ENCODE measurements around the gene AP3B1. TPM values are rescaled to one million over a fixed set of nuclear protein-coding genes. Genes with fewer than 3 reads are reported as not detected.

The AP3B1 gene
- total and polyA plus RNA-seq, 2 donors (not counting 1 experiment from before 2014, with no cell fraction given), result 50.5 to 66.9 TPM

- H4K20me1 ChIP-seq (ENCODE audit: control insufficient read depth, extremely low read depth, insufficient read depth, low read length), result no peaks in the 10 kb centered on the region
- DNase-seq (ENCODE audit: low read depth in 2 of 2), result no peak
- no peak overlapping the region for H3K4me2 ChIP-seq (ENCODE audit: extremely low read depth, insufficient read depth, low read length)
- no peaks in the 10 kb centered on the region for H3K27me3 ChIP-seq (ENCODE audit: control insufficient read depth, insufficient read depth, low read length)
- TF ChIP-seq CTCF (conservative IDR thresholded peaks at IDR 0.05 in 1 of 2, IDR thresholded peaks at IDR 0.05 in 1 of 2; ENCODE audit: low read depth in 1 of 2, low read length in 2 of 2) (no peak), EZH2 (IDR thresholded peaks at IDR 0.05; ENCODE audit: low read length, missing control alignments) (no peak)
- no peak overlapping the region for H3K4me3 ChIP-seq (replicated peaks in 1 of 4; ENCODE audit: control extremely low read depth in 1 of 4, insufficient read depth in 1 of 4, low read depth in 3 of 4, low read length in 4 of 4)
- H3K9ac ChIP-seq (ENCODE audit: insufficient read depth, low read length), result no peak overlapping the region
- H3K36me3 ChIP-seq (ENCODE audit: control insufficient read depth, insufficient read depth, low read length), result no peaks in the 10 kb centered on the region
- no peaks in the 10 kb centered on the region for H3K79me2 ChIP-seq (ENCODE audit: control insufficient read depth, insufficient read depth, low read length)
- H2AFZ ChIP-seq (ENCODE audit: low read length), result no peak overlapping the region
- H3K27ac ChIP-seq (ENCODE audit: insufficient read depth, low read length), result no peak overlapping the region
- H3K4me1 ChIP-seq (ENCODE audit: control insufficient read depth, extremely low read depth, insufficient read depth, low read length), result no peaks in the 10 kb centered on the region
- no peaks in the 10 kb centered on the region for H3K9me3 ChIP-seq (ENCODE audit: control insufficient read depth, insufficient read depth, low read depth, low read length)
Observed at GRCh38 chr5:77995793-77996409, 298.6 kb downstream of the AP3B1 start.

GRCh38 chr5:77994943-77995342 is 299.6 kb downstream of the AP3B1 start:
- H2AFZ ChIP-seq (ENCODE audit: low read length), result no peak overlapping the region
- H3K9me3 ChIP-seq (ENCODE audit: control insufficient read depth, insufficient read depth, low read depth, low read length), result no peaks in the 10 kb centered on the region
- no peaks in the 10 kb centered on the region for H3K36me3 ChIP-seq (ENCODE audit: control insufficient read depth, insufficient read depth, low read length)
- TF ChIP-seq CTCF (conservative IDR thresholded peaks at IDR 0.05 in 1 of 2, IDR thresholded peaks at IDR 0.05 in 1 of 2; ENCODE audit: low read depth in 1 of 2, low read length in 2 of 2) (no peak), EZH2 (IDR thresholded peaks at IDR 0.05; ENCODE audit: low read length, missing control alignments) (no peak)
- no peak overlapping the region for H3K4me3 ChIP-seq (replicated peaks in 1 of 4; ENCODE audit: control extremely low read depth in 1 of 4, insufficient read depth in 1 of 4, low read depth in 3 of 4, low read length in 4 of 4)
- H3K27me3 ChIP-seq (ENCODE audit: control insufficient read depth, insufficient read depth, low read length), result no peaks in the 10 kb centered on the region
- no peaks in the 10 kb centered on the region for H3K79me2 ChIP-seq (ENCODE audit: control insufficient read depth, insufficient read depth, low read length)
- no peak for DNase-seq (ENCODE audit: low read depth in 2 of 2)
- H3K4me1 ChIP-seq (ENCODE audit: control insufficient read depth, extremely low read depth, insufficient read depth, low read length), result no peaks in the 10 kb centered on the region
- no peak overlapping the region for H3K27ac ChIP-seq (ENCODE audit: insufficient read depth, low read length)
- no peak overlapping the region for H3K9ac ChIP-seq (ENCODE audit: insufficient read depth, low read length)
- no peak overlapping the region for H3K4me2 ChIP-seq (ENCODE audit: extremely low read depth, insufficient read depth, low read length)
- no peaks in the 10 kb centered on the region for H4K20me1 ChIP-seq (ENCODE audit: control insufficient read depth, extremely low read depth, insufficient read depth, low read length)

DNA sequence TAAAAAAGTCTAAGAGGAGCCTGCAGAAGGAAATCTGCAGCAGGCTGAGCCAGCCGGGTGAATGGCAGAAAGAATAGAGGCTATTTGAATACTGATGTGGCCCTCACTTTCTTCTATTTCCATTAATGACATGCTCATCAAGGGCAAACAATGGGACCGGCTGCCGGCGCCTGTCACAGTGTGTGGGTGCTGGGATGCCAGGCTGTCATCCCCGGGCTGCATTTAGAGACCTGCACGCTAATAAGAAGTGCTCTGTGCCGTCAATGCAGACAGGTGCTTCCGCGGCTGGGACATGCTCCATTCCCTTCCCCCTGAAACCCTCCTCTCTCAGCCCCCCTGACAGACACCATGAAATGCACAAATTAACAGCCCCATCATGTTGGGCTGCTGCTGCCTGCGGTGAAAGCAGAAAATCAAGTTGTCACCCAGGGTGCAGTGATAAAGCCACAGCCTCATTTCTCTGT is 300.6 kb downstream of the AP3B1 start:
- Histone ChIP-seq H2AFZ (ENCODE audit: low read length) (no peak overlapping the region), H3K79me2 (ENCODE audit: control insufficient read depth, insufficient read depth, low read length) (no peaks in the 10 kb centered on the region), H3K9me3 (ENCODE audit: control insufficient read depth, insufficient read depth, low read depth, low read length) (no peaks in the 10 kb centered on the region), H3K9ac (ENCODE audit: insufficient read depth, low read length) (no peak overlapping the region), H3K4me3 (replicated peaks in 1 of 4; ENCODE audit: control extremely low read depth in 1 of 4, insufficient read depth in 1 of 4, low read depth in 3 of 4, low read length in 4 of 4) (no peak overlapping the region), H4K20me1 (ENCODE audit: control insufficient read depth, extremely low read depth, insufficient read depth, low read length) (no peaks in the 10 kb centered on the region), H3K27me3 (ENCODE audit: control insufficient read depth, insufficient read depth, low read length) (no peaks in the 10 kb centered on the region), H3K36me3 (ENCODE audit: control insufficient read depth, insufficient read depth, low read length) (no peaks in the 10 kb centered on the region), H3K4me1 (ENCODE audit: control insufficient read depth, extremely low read depth, insufficient read depth, low read length) (no peaks in the 10 kb centered on the region), H3K4me2 (ENCODE audit: extremely low read depth, insufficient read depth, low read length) (no peak overlapping the region), H3K27ac (ENCODE audit: insufficient read depth, low read length) (no peak overlapping the region)
- DNase-seq (ENCODE audit: low read depth in 2 of 2), result no peak
- no peak for TF ChIP-seq CTCF (conservative IDR thresholded peaks at IDR 0.05 in 1 of 2, IDR thresholded peaks at IDR 0.05 in 1 of 2; ENCODE audit: low read depth in 1 of 2, low read length in 2 of 2)
- TF ChIP-seq EZH2 (IDR thresholded peaks at IDR 0.05; ENCODE audit: low read length, missing control alignments), result no peak

Measured in fibroblast of lung (primary cell).